Ovary (tissue), 9 donors: ENCODE measurements around the gene ADD2. TPM values are rescaled to one million over a fixed set of nuclear protein-coding genes. Genes with fewer than 3 reads are reported as not detected.

ENCODE experiments used
- DNase-seq, 5 donors: peaks; one replicate each; pipeline ENCODE4 v3.0.0-alpha.2; 2019 to 2020
- H3K27ac ChIP-seq, 2 donors: fragments of 200-600 bp; one replicate each; pipeline versions ENCODE4 v1.5.1 to v1.8.0; 2019 to 2022
- H3K27me3 ChIP-seq: fragments of 200-600 bp; one replicate; pipeline ENCODE4 v1.8.0; 2022
- H3K36me3 ChIP-seq: fragments of 200-600 bp; sonication (generic); one replicate; pipeline ENCODE4 v1.5.1; 2019
- H3K4me1 ChIP-seq: one replicate; pipeline ENCODE4 v1.8.1; 2013; ENCODE audit warnings: mild to moderate bottlenecking, moderate library complexity; ENCODE audit not compliant: insufficient read depth
- H3K4me3 ChIP-seq: fragments of 200-600 bp; sonication (generic); one replicate; pipeline ENCODE4 v1.5.1; 2017
- H3K9me3 ChIP-seq, 2 donors: fragments of 200-600 bp in 1 of 2; sonication (generic) in 1 of 2; one replicate each; pipeline versions ENCODE4 v1.5.1 to v1.8.1; 2013 to 2019; ENCODE audit warnings: mild to moderate bottlenecking in 1 of 2, moderate library complexity in 1 of 2
- CTCF ChIP-seq, 3 donors: fragments of 450-650 bp in 2 of 3; fragments of 200-600 bp in 1 of 3; IDR thresholded peaks; one replicate each; pipeline versions ENCODE4 v1.5.1 to v1.8.0; 2016 to 2022; ENCODE audit warnings: antibody characterized with exemption in 3 of 3, mild to moderate bottlenecking in 1 of 3
- EP300 ChIP-seq: sonication (generic); formaldehyde crosslinking; IDR thresholded peaks from one replicate; pipeline ENCODE4 v1.6.1; 2017; ENCODE audit warnings: antibody characterized with exemption
- POLR2A ChIP-seq: fragments of 450-650 bp; IDR thresholded peaks from one replicate; pipeline ENCODE4 v1.6.1; 2017; ENCODE audit warnings: antibody characterized with exemption, mild to moderate bottlenecking, moderate library complexity
- WGBS, 3 donors: extraction: QIAGEN DNeasy Blood & Tissue Kit in 1 of 3; methylation state at CpG; one replicate each; pipeline versions ENCODE4 v1.1.5 to v1.1.7; 2013 to 2017; 5-methylcytosine and 5-hydroxymethylcytosine counted together
- intact Hi-C, 4 donors: fragments of 100-400 bp; cut with DNase I; formaldehyde crosslinking; loops; one replicate each; pipeline versions ENCODE4 v1.11.0 to v1.15.1; 2022 to 2023
- polyA plus RNA-seq, 2 donors: library from polyadenylated mRNA; stranded (reverse); fragments of 200-250 nt in 1 of 2; fragments of 350-450 nt in 1 of 2; fragmentation: Illumina TruSeq in 1 of 2; extraction: RNeasy Lipid Tissue Mini Kit (QIAGEN cat#74804) in 1 of 2; gene quantifications; one replicate each; pipeline ENCODE4 v1.2.3, GENCODE V29; 2013 to 2014
- total RNA-seq, 7 donors: library from RNA; depleted of rRNA in 2 of 7; stranded (reverse); fragments of >200 nt in 2 of 7; fragmentation: NEBNext Ultra II Directional in 3 of 7; extraction: Animal tissue kit (Norgen Biotek cat#: 25700) in 3 of 7; gene quantifications; one replicate each; pipeline versions ENCODE4 v1.1.0 to v1.2.4, GENCODE V29; 2016 to 2023
- donor health status: DM: no; HTN: no; CAD: no; lungs with moderate emphysema.
- donor health status: DM: no; HTN: no; CAD: no.
- donor health status: Bipolar disorder and iron deficiency.
- donor health status: DM: yes; HTN: yes; CAD: no.
- donor health status: DM: no; HTN: no; CAD: no.
- donor health status: DM: yes; HTN: yes; CAD: no.

ADD2 gene
- total and polyA plus RNA-seq, 9 donors = 0.29 to 6.2 (median 0.82) TPM

DNA sequence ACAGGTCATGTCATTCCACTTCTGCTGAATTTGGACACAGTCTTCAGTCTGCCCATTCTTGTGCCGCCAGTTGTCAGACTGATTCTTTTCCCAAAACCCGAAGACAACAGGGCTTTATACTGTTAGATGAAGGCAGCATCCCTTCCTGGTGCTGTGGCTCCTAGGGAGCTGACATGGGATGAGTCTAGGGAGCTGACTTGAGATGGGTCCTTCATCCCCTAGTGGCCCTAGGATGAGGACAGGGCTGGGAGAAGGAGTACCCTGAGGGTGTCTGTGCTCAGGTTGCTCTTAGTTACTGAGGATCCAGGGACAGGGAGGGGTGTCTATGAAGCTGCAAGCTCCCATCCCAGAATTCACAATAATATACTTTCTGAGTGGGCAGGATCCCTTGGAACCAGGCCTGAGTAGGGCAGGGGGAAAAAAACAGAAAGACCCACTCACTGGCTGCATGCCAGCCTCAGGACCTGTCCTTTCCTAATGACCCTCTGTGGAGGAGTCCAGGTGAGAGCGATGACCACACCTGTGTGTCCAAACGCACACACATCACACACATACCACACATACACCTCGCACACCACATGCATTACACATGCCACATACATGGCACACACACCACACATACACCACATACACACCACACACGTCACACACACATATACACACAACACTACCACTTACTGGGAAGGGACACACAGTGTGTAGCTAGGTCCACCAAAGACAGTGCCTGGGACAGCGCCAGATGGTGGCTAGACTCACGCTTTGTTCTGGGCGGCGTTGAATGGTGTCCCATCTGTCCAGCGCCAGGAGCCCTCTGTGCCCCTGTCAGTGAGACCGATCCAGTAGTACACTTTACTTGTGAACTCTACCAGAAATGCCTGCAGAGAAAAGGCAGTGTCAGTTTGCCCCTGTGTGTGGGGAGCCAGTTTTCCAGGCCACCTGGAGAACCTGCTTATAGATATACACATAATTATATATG is 41.3 kb upstream of the ADD2 start:
- TF ChIP-seq CTCF (IDR thresholded peaks at IDR 0.05) (no peak), EP300 (no peak), POLR2A (no peak)
- Histone ChIP-seq H3K27me3 (no peaks in the 10 kb centered on the region), H3K4me3 (no peak overlapping the region), H3K9me3 (no peaks in the 10 kb centered on the region), H3K27ac (no peak overlapping the region), H3K4me1 (no peaks in the 10 kb centered on the region), H3K36me3 (no peaks in the 10 kb centered on the region)
- 85 to 87% (median 87%) methylated on average over 12 of the region's 12 CpGs for WGBS, 3 donors
- intact Hi-C loops = no loop called here
- no peak for DNase-seq

DNA sequence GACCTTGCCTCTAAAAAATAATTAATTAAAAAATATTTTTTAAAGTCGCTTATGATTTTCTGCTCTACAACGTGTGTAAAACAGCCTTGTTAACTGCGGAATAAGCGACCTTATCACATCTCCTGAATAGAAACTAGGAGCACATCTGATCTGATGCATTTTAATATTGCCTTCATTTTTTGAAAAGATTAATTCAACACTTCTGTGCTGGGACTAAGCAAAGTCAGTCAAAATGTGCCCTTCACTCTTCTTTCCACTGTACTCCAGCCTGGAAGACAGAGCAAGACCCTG is 39.8 kb upstream of the ADD2 start:
- TF ChIP-seq CTCF (IDR thresholded peaks at IDR 0.05) = no peak
- TF ChIP-seq EP300 = no peak
- TF ChIP-seq POLR2A = no peak
- no peak overlapping the region for H3K27ac ChIP-seq
- 85 to 90% (median 88%) methylated on average over 4 of the region's 4 CpGs for WGBS, 3 donors

GRCh38 chr2:70807102-70807827 is 39.3 kb upstream of the ADD2 start:
- intact Hi-C loops = no loop called here
- WGBS, 3 donors = 80 to 85% (median 80%) methylated on average over 6 of the region's 6 CpGs
- no peak for DNase-seq
- Histone ChIP-seq H3K4me3 (no peak overlapping the region), H3K4me1 (no peaks in the 10 kb centered on the region), H3K36me3 (no peaks in the 10 kb centered on the region), H3K27me3 (no peaks in the 10 kb centered on the region), H3K27ac (no peak overlapping the region), H3K9me3 (no peaks in the 10 kb centered on the region)
- TF ChIP-seq CTCF (IDR thresholded peaks at IDR 0.05) (no peak), POLR2A (no peak), EP300 (no peak)

More for the DNA sequence above, 39.8 kb upstream of the ADD2 start:
- Histone ChIP-seq H3K27me3 (no peaks in the 10 kb centered on the region), H3K4me1 (no peaks in the 10 kb centered on the region), H3K36me3 (no peaks in the 10 kb centered on the region), H3K4me3 (no peak overlapping the region), H3K9me3 (no peaks in the 10 kb centered on the region)
- intact Hi-C loops = no loop called here
- DNase-seq = no peak

DNA sequence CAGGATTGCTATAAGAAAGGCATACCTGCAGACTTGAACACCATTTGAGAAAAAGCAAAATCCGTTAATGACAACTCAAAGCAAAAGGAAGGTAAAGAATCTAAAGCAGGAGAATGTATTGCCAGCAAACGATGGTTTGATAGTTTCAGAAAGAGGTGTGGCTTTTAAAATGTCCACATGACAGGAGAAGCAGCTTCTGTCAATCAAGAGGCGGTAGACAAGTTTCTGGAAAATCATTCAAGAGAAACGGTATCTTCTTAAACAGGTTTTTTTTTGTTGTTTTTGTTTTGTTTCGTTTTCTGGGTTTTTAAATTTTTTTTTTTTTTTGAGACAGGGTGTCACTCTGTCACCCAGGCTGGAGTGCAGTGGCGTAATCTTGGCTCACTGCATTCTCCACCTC is 38.6 kb upstream of the ADD2 start:
- no peak overlapping the region for H3K4me3 ChIP-seq
- intact Hi-C loops = no loop called here
- H3K27ac ChIP-seq = no peak overlapping the region
- 61 to 69% (median 62%) methylated on average over 6 of the region's 6 CpGs for WGBS, 3 donors
- H3K27me3 ChIP-seq = no peaks in the 10 kb centered on the region
- no peaks in the 10 kb centered on the region for H3K36me3 ChIP-seq
- no peaks in the 10 kb centered on the region for H3K9me3 ChIP-seq
- DNase-seq = no peak
- no peaks in the 10 kb centered on the region for H3K4me1 ChIP-seq
- no peak for TF ChIP-seq CTCF (IDR thresholded peaks at IDR 0.05)
- no peak for TF ChIP-seq POLR2A
- no peak for TF ChIP-seq EP300
